Trophoblast cell (in vitro differentiated cells and primary cell): ENCODE measurements around the gene IGBP1.
"Not testable (repeated sequence)": the region's sequence is repeated elsewhere in the genome, so short reads cannot be mapped to it uniquely, and the experiment has no call there.

Experiments used
- DNase-seq, 2 donors: peaks; one replicate each; pipeline ENCODE4 v3.0.0-alpha.2; 2016
- H2AFZ ChIP-seq: 2 replicates; pipeline ENCODE4 v1.6.1; 2013; ENCODE audit warnings: low read length, moderate library complexity, mild to moderate bottlenecking; ENCODE audit not compliant: insufficient read depth, poor library complexity
- H2AK5ac ChIP-seq: 2 replicates; pipeline ENCODE4 v1.6.1; 2013; ENCODE audit warnings: mild to moderate bottlenecking, low read length
- H2BK120ac ChIP-seq: 2 replicates; pipeline ENCODE4 v1.6.1; 2013; ENCODE audit warnings: low read length, mild to moderate bottlenecking, moderate library complexity; ENCODE audit not compliant: insufficient read depth, poor library complexity
- H2BK12ac ChIP-seq: 2 replicates; pipeline ENCODE4 v1.6.1; 2013; ENCODE audit warnings: mild to moderate bottlenecking, low read length, moderate library complexity
- H2BK5ac ChIP-seq: 2 replicates; pipeline ENCODE4 v1.6.1; 2013; ENCODE audit warnings: low read length, low read depth, moderate library complexity, mild to moderate bottlenecking; ENCODE audit not compliant: poor library complexity
- H3K14ac ChIP-seq: 2 replicates; pipeline ENCODE4 v1.6.1; 2013; ENCODE audit warnings: mild to moderate bottlenecking, low read length
- H3K18ac ChIP-seq: 2 replicates; pipeline ENCODE4 v1.6.1; 2013; ENCODE audit warnings: mild to moderate bottlenecking, low read length
- H3K23ac ChIP-seq: 2 replicates; pipeline ENCODE4 v1.6.1; 2013; ENCODE audit warnings: low read length
- H3K27ac ChIP-seq: 2 replicates; pipeline ENCODE4 v1.5.1; 2013; ENCODE audit warnings: low read depth, mild to moderate bottlenecking, inconsistent platforms, low read length, moderate library complexity
- H3K27me3 ChIP-seq: 2 replicates; pipeline ENCODE4 v1.6.1; 2013; ENCODE audit warnings: inconsistent platforms, mild to moderate bottlenecking, low read length, moderate library complexity; ENCODE audit not compliant: insufficient read depth
- H3K36me3 ChIP-seq, 2 experiments: 1 replicate in 1 of 2; 2 replicates in 1 of 2; pipeline ENCODE4 v1.6.1; 2013; ENCODE audit warnings: low read length in 2 of 2, mild to moderate bottlenecking in 2 of 2, moderate library complexity in 1 of 2; ENCODE audit not compliant: insufficient read depth in 2 of 2, control insufficient read depth in 1 of 2
- H3K4ac ChIP-seq: 2 replicates; pipeline ENCODE4 v1.6.1; 2013; ENCODE audit warnings: low read depth, mild to moderate bottlenecking, low read length, moderate library complexity
- H3K4me1 ChIP-seq, 2 experiments: 1 replicate in 1 of 2; 2 replicates in 1 of 2; pipeline ENCODE4 v1.6.1; 2013; ENCODE audit warnings: low read length in 2 of 2, mild to moderate bottlenecking in 2 of 2, moderate library complexity in 1 of 2; ENCODE audit not compliant: insufficient read depth in 2 of 2, control insufficient read depth in 1 of 2
- H3K4me2 ChIP-seq: 2 replicates; pipeline ENCODE4 v1.6.1; 2013; ENCODE audit warnings: inconsistent platforms, mild to moderate bottlenecking, low read length, moderate library complexity
- H3K4me3 ChIP-seq: 2 replicates; pipeline ENCODE4 v1.5.1; 2013; ENCODE audit warnings: mild to moderate bottlenecking, low read depth, low read length, inconsistent platforms
- H3K79me1 ChIP-seq: one replicate; pipeline ENCODE4 v1.6.1; 2013; ENCODE audit warnings: low read length
- H3K79me2 ChIP-seq: 2 replicates; pipeline ENCODE4 v1.6.1; 2013; ENCODE audit warnings: low read length, mild to moderate bottlenecking; ENCODE audit not compliant: control insufficient read depth, insufficient read depth, poor library complexity
- H3K9ac ChIP-seq: 2 replicates; pipeline ENCODE4 v1.6.1; 2013; ENCODE audit warnings: mild to moderate bottlenecking, low read length
- H3K9me3 ChIP-seq: 2 replicates; pipeline ENCODE4 v1.6.1; 2013; ENCODE audit warnings: low read depth, mild to moderate bottlenecking, control low read depth, inconsistent platforms, low read length; ENCODE audit not compliant: insufficient read depth
- H4K12ac ChIP-seq: 2 replicates; pipeline ENCODE4 v1.6.1; 2013; ENCODE audit warnings: low read depth, mild to moderate bottlenecking, low read length, moderate library complexity
- H4K8ac ChIP-seq: 2 replicates; pipeline ENCODE4 v1.6.1; 2013; ENCODE audit warnings: low read depth, mild to moderate bottlenecking, low read length, moderate library complexity
- H4K91ac ChIP-seq: one replicate; pipeline ENCODE4 v1.6.1; 2013; ENCODE audit warnings: low read depth, mild to moderate bottlenecking, low read length, moderate library complexity
- WGBS: extraction: QIAGEN DNeasy Blood & Tissue Kit; methylation state at CpG from one replicate; pipeline ENCODE4 v1.1.7; 2013; ENCODE audit warnings: missing lambda C conversion rate; ENCODE audit not compliant: insufficient read length, insufficient coverage; ENCODE audit errors: extremely low coverage; 5-methylcytosine and 5-hydroxymethylcytosine counted together

Gene IGBP1

GRCh38 chrX:70111436-70112026 is 21.7 kb upstream of the IGBP1 start:
- H3K4ac ChIP-seq, H3K36me3 ChIP-seq, H3K9me3 ChIP-seq, H3K18ac ChIP-seq, H3K79me1 ChIP-seq, H3K14ac ChIP-seq, H3K4me1 ChIP-seq, H3K4me2 ChIP-seq, H4K12ac ChIP-seq, H2AK5ac ChIP-seq, H4K91ac ChIP-seq, DNase-seq, H3K27ac ChIP-seq, H3K9ac ChIP-seq, H3K4me3 ChIP-seq, H3K23ac ChIP-seq, H3K27me3 ChIP-seq, H2BK120ac ChIP-seq, H4K8ac ChIP-seq, H2AFZ ChIP-seq, H2BK12ac ChIP-seq, H2BK5ac ChIP-seq, H3K79me2 ChIP-seq: not testable (repeated sequence)
- WGBS: 100% methylated on average over 1 of the region's 4 CpGs

DNA sequence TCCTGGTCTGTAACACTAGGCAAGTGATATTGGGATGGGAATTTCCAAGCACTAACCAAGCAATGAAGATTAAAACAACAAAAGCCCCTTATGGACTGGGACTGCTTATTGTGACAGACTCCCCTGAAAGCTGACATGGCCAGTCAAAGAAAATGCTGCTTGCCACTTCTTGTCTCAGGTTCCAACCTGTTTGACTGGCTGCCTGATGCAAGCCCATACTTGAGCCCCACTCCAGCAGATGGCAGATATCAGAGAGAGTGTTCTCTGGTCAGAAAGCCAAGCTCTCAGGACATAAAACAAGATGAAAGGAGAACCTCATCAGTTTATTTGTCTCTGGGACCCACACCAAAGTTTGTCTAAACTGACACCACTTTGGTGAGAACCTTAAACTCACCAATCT is 15.5 kb upstream of the IGBP1 start:
- no peak overlapping the region for H3K4me2 ChIP-seq
- H3K14ac ChIP-seq: no peak overlapping the region
- H3K36me3 ChIP-seq: no peaks in the 10 kb centered on the region
- H2AK5ac ChIP-seq: no peak overlapping the region
- DNase-seq: no peak
- H3K4me3 ChIP-seq: no peak overlapping the region
- H2BK5ac ChIP-seq: no peak overlapping the region
- H4K91ac ChIP-seq: no peak overlapping the region
- no peak overlapping the region for H2AFZ ChIP-seq
- no peak overlapping the region for H3K23ac ChIP-seq
- H3K9ac ChIP-seq: no peak overlapping the region
- H3K27ac ChIP-seq: no peak overlapping the region
- H4K8ac ChIP-seq: no peak overlapping the region
- H2BK12ac ChIP-seq: no peak overlapping the region
- H3K18ac ChIP-seq: no peak overlapping the region
- H3K79me2 ChIP-seq: no peaks in the 10 kb centered on the region
- no peak overlapping the region for H3K4ac ChIP-seq
- no peaks in the 10 kb centered on the region for H3K4me1 ChIP-seq
- no peak overlapping the region for H4K12ac ChIP-seq
- H2BK120ac ChIP-seq: no peak overlapping the region
- no peaks in the 10 kb centered on the region for H3K27me3 ChIP-seq
- no peaks in the 10 kb centered on the region for H3K79me1 ChIP-seq
- H3K9me3 ChIP-seq: peaks cover 2% of the 10 kb centered on the region

DNA sequence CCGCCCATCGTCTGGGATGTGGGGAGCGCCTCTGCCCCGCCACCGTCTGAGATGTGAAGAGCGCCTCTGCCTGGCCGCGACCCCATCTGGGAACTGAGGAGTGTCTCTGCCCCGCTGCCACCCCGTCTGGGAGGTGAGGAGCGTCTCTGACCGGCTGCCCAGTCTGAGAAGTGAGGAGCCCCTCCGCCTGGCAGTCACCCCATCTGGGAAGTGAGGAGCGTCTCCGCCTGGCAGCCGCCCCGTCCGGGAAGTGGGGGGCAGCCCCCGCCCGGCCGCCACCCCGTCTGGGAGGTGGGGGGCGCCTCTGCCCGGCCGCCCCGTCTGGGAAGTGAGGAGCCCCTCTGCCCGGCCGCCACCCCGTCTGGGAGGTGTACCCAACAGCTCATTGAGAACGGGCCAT is 10.2 kb upstream of the IGBP1 start:
- not testable (repeated sequence) for H3K9me3 ChIP-seq, H2BK5ac ChIP-seq, H2BK120ac ChIP-seq, H3K79me1 ChIP-seq, H3K27me3 ChIP-seq, H3K9ac ChIP-seq, H3K4me3 ChIP-seq, H4K8ac ChIP-seq, DNase-seq, H4K91ac ChIP-seq, H3K18ac ChIP-seq, H2AK5ac ChIP-seq, H4K12ac ChIP-seq, H2BK12ac ChIP-seq, H3K4me1 ChIP-seq, H3K23ac ChIP-seq, H3K27ac ChIP-seq, H2AFZ ChIP-seq, H3K36me3 ChIP-seq, H3K4ac ChIP-seq, H3K4me2 ChIP-seq, H3K79me2 ChIP-seq, H3K14ac ChIP-seq
- WGBS: no CpG with 5 or more reads among the region's 30 CpGs

- Histone ChIP-seq H3K14ac (no peak overlapping the region), H3K36me3 (no peaks in the 10 kb centered on the region), H3K4me3 (no peak overlapping the region), H4K12ac (no peak overlapping the region), H3K27me3 (no peaks in the 10 kb centered on the region), H3K4me2 (no peak overlapping the region), H2AK5ac (no peak overlapping the region), H2BK12ac (no peak overlapping the region), H3K4ac (no peak overlapping the region), H3K79me1 (no peaks in the 10 kb centered on the region), H3K79me2 (no peaks in the 10 kb centered on the region), H3K4me1 (no peaks in the 10 kb centered on the region), H2AFZ (no peak overlapping the region), H3K23ac (no peak overlapping the region), H4K91ac (no peak overlapping the region), H2BK120ac (no peak overlapping the region), H3K9ac (no peak overlapping the region), H3K9me3 (peaks cover 2% of the 10 kb centered on the region), H2BK5ac (no peak overlapping the region), H3K18ac (no peak overlapping the region), H4K8ac (no peak overlapping the region), H3K27ac (no peak overlapping the region)
- 100% methylated on average over 1 of the region's 2 CpGs for WGBS
- DNase-seq: no peak
Observed at GRCh38 chrX:70124678-70125077, 8.6 kb upstream of the IGBP1 start.
